ENCODE data around the gene PFDN1.

Gene PFDN1

DNA sequence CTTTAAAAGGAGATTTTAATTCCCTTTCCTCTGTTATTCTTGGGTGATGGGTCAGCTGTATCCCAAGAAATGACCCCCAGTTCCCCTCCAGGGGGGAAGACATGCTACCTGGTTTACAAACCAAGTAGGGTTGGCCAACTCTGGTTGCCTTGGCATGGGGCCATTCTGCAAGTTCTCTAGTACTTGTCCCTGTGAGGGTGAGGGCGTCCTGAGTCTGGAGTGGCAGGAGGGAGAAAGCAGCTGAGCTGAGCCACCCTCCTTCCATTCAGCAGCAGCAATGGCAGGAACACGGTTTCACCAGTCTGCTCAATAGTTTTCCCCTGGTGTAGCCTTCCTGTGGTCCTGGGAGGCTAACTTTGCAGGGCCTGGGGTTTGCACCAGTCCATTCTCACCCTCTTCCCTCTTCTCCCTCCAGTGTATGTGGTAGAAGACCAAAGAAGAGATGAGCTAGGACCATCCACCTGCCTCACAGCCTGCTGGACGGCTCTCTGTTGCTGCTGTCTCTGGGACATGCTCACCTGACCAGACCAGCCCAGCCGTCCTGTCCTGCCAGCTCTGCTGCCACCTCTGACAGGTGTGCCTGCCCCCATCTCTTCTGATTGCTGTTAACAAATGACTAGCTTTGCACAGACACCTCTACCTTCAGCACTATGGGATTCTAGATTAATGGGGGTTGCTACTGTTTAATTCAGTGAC, 59.9 kb downstream of the PFDN1 start:
- no peak for DNase-seq (ENCODE audit: low read depth in 1 of 2, low spot score in 1 of 2)
- Histone ChIP-seq H3K4me3 (replicated peaks; ENCODE audit: insufficient read depth, low read length) (no peak overlapping the region), H3K27ac (replicated peaks) (no peak overlapping the region), H3K27me3 (ENCODE audit: insufficient read depth, poor library complexity, severe bottlenecking) (no peaks in the 10 kb centered on the region)
- TF ChIP-seq, protein P1, sequence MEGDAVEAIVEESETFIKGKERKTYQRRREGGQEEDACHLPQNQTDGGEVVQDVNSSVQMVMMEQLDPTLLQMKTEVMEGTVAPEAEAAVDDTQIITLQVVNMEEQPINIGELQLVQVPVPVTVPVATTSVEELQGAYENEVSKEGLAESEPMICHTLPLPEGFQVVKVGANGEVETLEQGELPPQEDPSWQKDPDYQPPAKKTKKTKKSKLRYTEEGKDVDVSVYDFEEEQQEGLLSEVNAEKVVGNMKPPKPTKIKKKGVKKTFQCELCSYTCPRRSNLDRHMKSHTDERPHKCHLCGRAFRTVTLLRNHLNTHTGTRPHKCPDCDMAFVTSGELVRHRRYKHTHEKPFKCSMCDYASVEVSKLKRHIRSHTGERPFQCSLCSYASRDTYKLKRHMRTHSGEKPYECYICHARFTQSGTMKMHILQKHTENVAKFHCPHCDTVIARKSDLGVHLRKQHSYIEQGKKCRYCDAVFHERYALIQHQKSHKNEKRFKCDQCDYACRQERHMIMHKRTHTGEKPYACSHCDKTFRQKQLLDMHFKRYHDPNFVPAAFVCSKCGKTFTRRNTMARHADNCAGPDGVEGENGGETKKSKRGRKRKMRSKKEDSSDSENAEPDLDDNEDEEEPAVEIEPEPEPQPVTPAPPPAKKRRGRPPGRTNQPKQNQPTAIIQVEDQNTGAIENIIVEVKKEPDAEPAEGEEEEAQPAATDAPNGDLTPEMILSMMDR (IDR thresholded peaks at IDR 0.05; ENCODE audit: insufficient read depth, low read length) = no peak
- TF ChIP-seq GABPA (IDR thresholded peaks at IDR 0.05; ENCODE audit: low read depth) (no peak), SPI1 (IDR thresholded peaks at IDR 0.05; ENCODE audit: borderline replicate concordance, low read depth) (no peak), POLR2AphosphoS5 (IDR thresholded peaks at IDR 0.05; ENCODE audit: low read depth) (no peak)
- TF ChIP-seq, protein P2, sequence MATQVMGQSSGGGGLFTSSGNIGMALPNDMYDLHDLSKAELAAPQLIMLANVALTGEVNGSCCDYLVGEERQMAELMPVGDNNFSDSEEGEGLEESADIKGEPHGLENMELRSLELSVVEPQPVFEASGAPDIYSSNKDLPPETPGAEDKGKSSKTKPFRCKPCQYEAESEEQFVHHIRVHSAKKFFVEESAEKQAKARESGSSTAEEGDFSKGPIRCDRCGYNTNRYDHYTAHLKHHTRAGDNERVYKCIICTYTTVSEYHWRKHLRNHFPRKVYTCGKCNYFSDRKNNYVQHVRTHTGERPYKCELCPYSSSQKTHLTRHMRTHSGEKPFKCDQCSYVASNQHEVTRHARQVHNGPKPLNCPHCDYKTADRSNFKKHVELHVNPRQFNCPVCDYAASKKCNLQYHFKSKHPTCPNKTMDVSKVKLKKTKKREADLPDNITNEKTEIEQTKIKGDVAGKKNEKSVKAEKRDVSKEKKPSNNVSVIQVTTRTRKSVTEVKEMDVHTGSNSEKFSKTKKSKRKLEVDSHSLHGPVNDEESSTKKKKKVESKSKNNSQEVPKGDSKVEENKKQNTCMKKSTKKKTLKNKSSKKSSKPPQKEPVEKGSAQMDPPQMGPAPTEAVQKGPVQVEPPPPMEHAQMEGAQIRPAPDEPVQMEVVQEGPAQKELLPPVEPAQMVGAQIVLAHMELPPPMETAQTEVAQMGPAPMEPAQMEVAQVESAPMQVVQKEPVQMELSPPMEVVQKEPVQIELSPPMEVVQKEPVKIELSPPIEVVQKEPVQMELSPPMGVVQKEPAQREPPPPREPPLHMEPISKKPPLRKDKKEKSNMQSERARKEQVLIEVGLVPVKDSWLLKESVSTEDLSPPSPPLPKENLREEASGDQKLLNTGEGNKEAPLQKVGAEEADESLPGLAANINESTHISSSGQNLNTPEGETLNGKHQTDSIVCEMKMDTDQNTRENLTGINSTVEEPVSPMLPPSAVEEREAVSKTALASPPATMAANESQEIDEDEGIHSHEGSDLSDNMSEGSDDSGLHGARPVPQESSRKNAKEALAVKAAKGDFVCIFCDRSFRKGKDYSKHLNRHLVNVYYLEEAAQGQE (IDR thresholded peaks at IDR 0.05; ENCODE audit: insufficient replicate concordance, low read depth) = no peak

DNA sequence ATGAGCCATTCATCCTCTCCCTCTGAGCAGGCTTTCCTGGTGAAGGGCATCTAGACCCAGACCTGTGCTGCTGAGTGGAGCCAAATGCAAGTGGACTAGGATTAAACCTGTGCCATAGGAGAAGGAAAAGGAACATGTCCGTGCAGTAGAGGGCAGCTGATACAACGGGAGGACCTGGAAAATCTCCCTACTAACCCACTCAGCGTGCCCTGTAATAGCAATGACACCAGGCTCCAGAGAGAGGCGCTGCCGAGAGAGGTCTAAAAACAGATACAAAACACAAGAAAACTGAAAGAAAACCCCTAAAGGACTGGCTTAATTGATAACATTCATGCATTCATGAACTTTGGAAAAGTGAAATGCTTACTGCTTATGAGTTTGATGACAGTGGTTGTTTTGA, 60.8 kb downstream of the PFDN1 start:
- TF ChIP-seq, protein P2 (IDR thresholded peaks at IDR 0.05; ENCODE audit: insufficient replicate concordance, low read depth) = no peak
- no peak for TF ChIP-seq SPI1 (IDR thresholded peaks at IDR 0.05; ENCODE audit: borderline replicate concordance, low read depth)
- TF ChIP-seq POLR2AphosphoS5 (IDR thresholded peaks at IDR 0.05; ENCODE audit: low read depth) = no peak
- TF ChIP-seq GABPA (IDR thresholded peaks at IDR 0.05; ENCODE audit: low read depth) = no peak
- TF ChIP-seq, protein P1 (IDR thresholded peaks at IDR 0.05; ENCODE audit: insufficient read depth, low read length) = no peak

GRCh38 chr5:140240987-140241706, 61.8 kb downstream of the PFDN1 start:
- Histone ChIP-seq H3K27ac (replicated peaks) (no peak overlapping the region), H3K4me3 (replicated peaks; ENCODE audit: insufficient read depth, low read length) (no peak overlapping the region), H3K27me3 (ENCODE audit: insufficient read depth, poor library complexity, severe bottlenecking) (no peaks in the 10 kb centered on the region)
- DNase-seq (ENCODE audit: low read depth in 1 of 2, low spot score in 1 of 2) = no peak
- TF ChIP-seq POLR2AphosphoS5 (IDR thresholded peaks at IDR 0.05; ENCODE audit: low read depth) (no peak), GABPA (IDR thresholded peaks at IDR 0.05; ENCODE audit: low read depth) (no peak)
- TF ChIP-seq, protein P1 (IDR thresholded peaks at IDR 0.05; ENCODE audit: insufficient read depth, low read length) = no peak

More for the DNA sequence above, 60.8 kb downstream of the PFDN1 start:
- H3K27ac ChIP-seq (replicated peaks) = no peak overlapping the region
- no peaks in the 10 kb centered on the region for H3K27me3 ChIP-seq (ENCODE audit: insufficient read depth, poor library complexity, severe bottlenecking)
- H3K4me3 ChIP-seq (replicated peaks; ENCODE audit: insufficient read depth, low read length) = no peak overlapping the region
- DNase-seq (ENCODE audit: low read depth in 1 of 2, low spot score in 1 of 2) = no peak

Measured in HL-60 (cell line).